ENCODE results near the gene LRCH3.

The LRCH3 gene

GRCh38 chr3:197750858-197751737 lies 40.0 kb upstream of the LRCH3 start:
- TF ChIP-seq ZNF596 (tag by site-specific recombination; IDR thresholded peaks at IDR 0.05) (peak; percentile 72), EGR2 (tag by site-specific recombination; IDR thresholded peaks at IDR 0.05; ENCODE audit: low read depth) (0 out of 2 replicates have a peak, but pooled peaks have one; percentile 5), PATZ1 (tag by site-specific recombination; IDR thresholded peaks at IDR 0.05) (peak; percentile 56; the same call in 1 of the 2 replicates), ZFHX2 (tag by site-specific recombination; conservative IDR thresholded peaks at IDR 0.05) (peak; percentile 58), KLF17 (tag by site-specific recombination; IDR thresholded peaks at IDR 0.05) (0 out of 2 replicates have a peak, but pooled peaks have one; percentile 17), PRDM1 (tag by site-specific recombination; IDR thresholded peaks at IDR 0.05) (0 out of 2 replicates have a peak, but pooled peaks have one; percentile 14), ZNF398 (tag by site-specific recombination; IDR thresholded peaks at IDR 0.05) (peak; percentile 65), ZBTB8A (tag by site-specific recombination; IDR thresholded peaks at IDR 0.05) (peak; percentile 76), ZNF121 (tag by site-specific recombination; IDR thresholded peaks at IDR 0.05) (peak; percentile 79; the same call in 1 of the 2 replicates), KLF7 (tag by site-specific recombination; IDR thresholded peaks at IDR 0.05; ENCODE audit: borderline replicate concordance) (no peak), SETDB1 (IDR thresholded peaks at IDR 0.05; ENCODE audit: insufficient read length, low read length) (no peak), ZNF341 (tag by site-specific recombination; IDR thresholded peaks at IDR 0.05; ENCODE audit: low read depth) (peak; percentile 25; the same call in 1 of the 2 replicates), BCL11A (tag by site-specific recombination; IDR thresholded peaks at IDR 0.05; ENCODE audit: low read depth) (no peak), ZBTB17 (tag by site-specific recombination; IDR thresholded peaks at IDR 0.05) (peak; percentile 23; the same call in 1 of the 2 replicates), ZNF335 (tag by site-specific recombination; conservative IDR thresholded peaks at IDR 0.05) (peak; percentile 6; the same call in 1 of the 2 replicates), ZNF488 (tag by site-specific recombination; IDR thresholded peaks at IDR 0.05) (no peak)
- ChIA-PET POLR2A (no interaction called here), CTCF (no interaction called here)

GRCh38 chr3:197752107-197752506 lies 38.9 kb upstream of the LRCH3 start:
- H3K9me3 ChIP-seq (ENCODE audit: control insufficient read depth, insufficient read depth, low read depth, low read length), result no peaks in the 10 kb centered on the region
- no peak overlapping the region for H3K4me3 ChIP-seq (ENCODE audit: low read depth, low read length)
- CTCF ChIA-PET, result no interaction called here
- no peak overlapping the region for H3K27ac ChIP-seq (ENCODE audit: extremely low read depth, low read depth, low read length)
- no peaks in the 10 kb centered on the region for H3K4me1 ChIP-seq (ENCODE audit: control insufficient read depth, insufficient read depth, low read length)
- POLR2A ChIA-PET, result no interaction called here
- H3K36me3 ChIP-seq (ENCODE audit: control insufficient read depth in 2 of 2, insufficient read depth in 1 of 2, low read length in 2 of 2), result peaks cover under 1 to 7% of the 10 kb centered on the region in 2 experiments; a peak in 1 of 3 replicates
- no peak for TF ChIP-seq ZNF692 (tag by site-specific recombination; IDR thresholded peaks at IDR 0.05)
- no peak for TF ChIP-seq ZNF521 (tag by site-specific recombination; IDR thresholded peaks at IDR 0.05)
- TF ChIP-seq ZBTB21 (tag by site-specific recombination; IDR thresholded peaks at IDR 0.05), result no peak
- no peak for TF ChIP-seq MYNN (tag by site-specific recombination; IDR thresholded peaks at IDR 0.05; ENCODE audit: borderline replicate concordance)
- no peak for TF ChIP-seq ZFP69B (tag by site-specific recombination; IDR thresholded peaks at IDR 0.05)
- no peak for TF ChIP-seq ZNF302 (tag by site-specific recombination; IDR thresholded peaks at IDR 0.05; ENCODE audit: low read depth)
- no peak for TF ChIP-seq REST (tag by site-specific recombination; IDR thresholded peaks at IDR 0.05)

More at GRCh38 chr3:197750858-197751737, 40.0 kb upstream of the LRCH3 start:
- peak overlapping the region; percentile 77 for H3K4me3 ChIP-seq (ENCODE audit: low read depth, low read length)
- H3K4me1 ChIP-seq (ENCODE audit: control insufficient read depth, insufficient read depth, low read length), result no peaks in the 10 kb centered on the region
- H3K36me3 ChIP-seq (ENCODE audit: control insufficient read depth in 2 of 2, insufficient read depth in 1 of 2, low read length in 2 of 2), result no peaks in the 10 kb centered on the region
- H3K27ac ChIP-seq (ENCODE audit: extremely low read depth, low read depth, low read length), result peak overlapping the region; percentile 85; the same call in 1 of the 2 replicates
- H3K9me3 ChIP-seq (ENCODE audit: control insufficient read depth, insufficient read depth, low read depth, low read length), result no peaks in the 10 kb centered on the region

All from HEK293 (cell line).